Measurements from ENCODE around the gene PRR20B. TPM values are rescaled to one million over a fixed set of nuclear protein-coding genes. Genes with fewer than 3 reads are reported as not detected.
"Not testable (repeated sequence)": the region's sequence is repeated elsewhere in the genome, so short reads cannot be mapped to it uniquely, and the experiment has no call there.

Gene PRR20B
- total RNA-seq, 3 donors from 2014 or later (not counting 1 experiment from before 2014, with no cell fraction given): not detected

GRCh38 chr13:57153761-57154160 lies 6.5 kb downstream of the PRR20B start, which contains the start of gene PRR20C:
TSS of gene PRR20C (plus strand) at chr13:57154061. CDS start at chr13:57154448, 387 bp downstream.
- H3K27me3 Mint-ChIP-seq (ENCODE audit: low read depth in 2 of 2); H3K9me3 ChIP-seq (ENCODE audit: control insufficient read depth, insufficient read depth, low read length); H3K4me3 ChIP-seq (ENCODE audit: low read length); intact Hi-C loops (cut with micrococcal nuclease); H3K27me3 ChIP-seq (ENCODE audit: control insufficient read depth, insufficient read depth, low read length); H3K9me3 Mint-ChIP-seq; H3K36me3 ChIP-seq (ENCODE audit: control insufficient read depth, insufficient read depth, low read length); H3K4me3 Mint-ChIP-seq; ATAC-seq; DNase-seq; H3K4me1 Mint-ChIP-seq; H3K4me1 ChIP-seq (ENCODE audit: control insufficient read depth, insufficient read depth, low read length); H3K27ac ChIP-seq (ENCODE audit: low read length); H3K36me3 Mint-ChIP-seq; H3K27ac Mint-ChIP-seq: not testable (repeated sequence)
- no CpG with 5 or more reads among the region's 22 CpGs for WGBS (ENCODE audit: insufficient coverage)

DNA sequence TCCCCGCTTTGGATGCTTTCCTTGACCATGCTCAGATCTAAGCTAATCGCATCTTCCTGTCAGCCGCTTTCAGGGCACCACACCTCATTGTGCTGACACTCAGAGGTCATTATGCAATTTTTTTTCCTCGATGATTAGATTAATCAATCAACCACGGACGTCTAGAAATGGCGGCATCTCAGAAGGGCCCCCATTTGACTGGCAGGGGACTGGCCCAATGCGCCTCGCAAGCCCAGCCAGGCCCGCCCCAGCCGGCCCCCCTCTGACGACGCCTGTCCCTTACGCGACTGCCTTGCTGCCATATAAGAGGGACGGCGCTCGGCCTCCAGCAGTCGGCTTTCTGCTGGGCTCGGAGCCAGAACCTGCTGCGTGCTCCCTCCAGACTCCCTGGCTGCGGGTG lies 13.0 kb downstream of the PRR20B start, which contains the start of gene PRR20D:
TSS of gene PRR20D (plus strand) at position 301 of the 400 bp plus-strand sequence. CDS start 387 bp downstream, outside the sequence.
- H3K36me3 ChIP-seq (ENCODE audit: control insufficient read depth, insufficient read depth, low read length); H3K36me3 Mint-ChIP-seq; H3K9me3 Mint-ChIP-seq; DNase-seq; H3K4me3 Mint-ChIP-seq; H3K27me3 Mint-ChIP-seq (ENCODE audit: low read depth in 2 of 2); H3K4me1 Mint-ChIP-seq; intact Hi-C loops (cut with micrococcal nuclease); H3K4me1 ChIP-seq (ENCODE audit: control insufficient read depth, insufficient read depth, low read length); H3K27me3 ChIP-seq (ENCODE audit: control insufficient read depth, insufficient read depth, low read length); H3K27ac ChIP-seq (ENCODE audit: low read length); H3K27ac Mint-ChIP-seq; ATAC-seq; H3K9me3 ChIP-seq (ENCODE audit: control insufficient read depth, insufficient read depth, low read length); H3K4me3 ChIP-seq (ENCODE audit: low read length): not testable (repeated sequence)
- WGBS (ENCODE audit: insufficient coverage): no CpG with 5 or more reads among the region's 22 CpGs

GRCh38 chr13:57166897-57167296 lies 19.6 kb downstream of the PRR20B start, which contains the start of gene PRR20E:
TSS of gene PRR20E (plus strand) at chr13:57167197. CDS start at chr13:57167584, 387 bp downstream.
- ATAC-seq; H3K27ac Mint-ChIP-seq; H3K9me3 ChIP-seq (ENCODE audit: control insufficient read depth, insufficient read depth, low read length); H3K36me3 Mint-ChIP-seq; H3K27me3 ChIP-seq (ENCODE audit: control insufficient read depth, insufficient read depth, low read length); H3K4me1 ChIP-seq (ENCODE audit: control insufficient read depth, insufficient read depth, low read length); H3K27me3 Mint-ChIP-seq (ENCODE audit: low read depth in 2 of 2); H3K4me3 ChIP-seq (ENCODE audit: low read length); H3K27ac ChIP-seq (ENCODE audit: low read length); H3K36me3 ChIP-seq (ENCODE audit: control insufficient read depth, insufficient read depth, low read length); H3K4me1 Mint-ChIP-seq; intact Hi-C loops (cut with micrococcal nuclease); H3K4me3 Mint-ChIP-seq; DNase-seq; H3K9me3 Mint-ChIP-seq: not testable (repeated sequence)
- no CpG with 5 or more reads among the region's 22 CpGs for WGBS (ENCODE audit: insufficient coverage)

DNA sequence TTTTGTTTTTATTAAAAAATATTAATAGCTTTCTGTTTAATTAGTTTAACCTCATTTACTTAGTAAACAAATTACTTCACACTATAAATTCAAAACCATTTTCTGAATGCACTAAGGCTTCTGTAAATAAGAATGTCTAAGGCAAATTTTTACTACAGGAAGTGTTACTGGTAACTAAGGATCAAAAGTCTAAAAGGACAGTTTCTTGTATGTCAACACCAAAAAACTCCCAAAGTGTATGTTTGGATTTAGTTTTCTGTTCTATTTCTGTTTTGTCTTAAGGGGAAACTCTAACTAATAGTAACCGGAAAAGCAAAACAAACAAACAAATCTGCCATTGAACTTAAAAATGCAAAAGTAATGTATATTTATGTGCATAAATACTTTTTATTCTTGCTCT lies 44.4 kb downstream of the PRR20B start:
- H3K27me3 ChIP-seq (ENCODE audit: control insufficient read depth, insufficient read depth, low read length): no peaks in the 10 kb centered on the region
- Mint-ChIP-seq H3K9me3 (peaks cover 9 to 12% of the 10 kb centered on the region in 2 donors), H3K27ac (no peak overlapping the region), H3K4me3 (no peak overlapping the region), H3K36me3 (no peaks in the 10 kb centered on the region), H3K27me3 (ENCODE audit: low read depth in 2 of 2) (no peaks in the 10 kb centered on the region), H3K4me1 (no peaks in the 10 kb centered on the region)
- ATAC-seq (no peak), DNase-seq (no peak)
- H3K9me3 ChIP-seq (ENCODE audit: control insufficient read depth, insufficient read depth, low read length): no peaks in the 10 kb centered on the region
- no peak overlapping the region for H3K27ac ChIP-seq (ENCODE audit: low read length)
- H3K4me1 ChIP-seq (ENCODE audit: control insufficient read depth, insufficient read depth, low read length): no peaks in the 10 kb centered on the region
- intact Hi-C loops (cut with micrococcal nuclease): no loop called here
- no peaks in the 10 kb centered on the region for H3K36me3 ChIP-seq (ENCODE audit: control insufficient read depth, insufficient read depth, low read length)
- WGBS (ENCODE audit: insufficient coverage): no CpG with 5 or more reads among the region's 1 CpG
- TF ChIP-seq, protein P1, sequence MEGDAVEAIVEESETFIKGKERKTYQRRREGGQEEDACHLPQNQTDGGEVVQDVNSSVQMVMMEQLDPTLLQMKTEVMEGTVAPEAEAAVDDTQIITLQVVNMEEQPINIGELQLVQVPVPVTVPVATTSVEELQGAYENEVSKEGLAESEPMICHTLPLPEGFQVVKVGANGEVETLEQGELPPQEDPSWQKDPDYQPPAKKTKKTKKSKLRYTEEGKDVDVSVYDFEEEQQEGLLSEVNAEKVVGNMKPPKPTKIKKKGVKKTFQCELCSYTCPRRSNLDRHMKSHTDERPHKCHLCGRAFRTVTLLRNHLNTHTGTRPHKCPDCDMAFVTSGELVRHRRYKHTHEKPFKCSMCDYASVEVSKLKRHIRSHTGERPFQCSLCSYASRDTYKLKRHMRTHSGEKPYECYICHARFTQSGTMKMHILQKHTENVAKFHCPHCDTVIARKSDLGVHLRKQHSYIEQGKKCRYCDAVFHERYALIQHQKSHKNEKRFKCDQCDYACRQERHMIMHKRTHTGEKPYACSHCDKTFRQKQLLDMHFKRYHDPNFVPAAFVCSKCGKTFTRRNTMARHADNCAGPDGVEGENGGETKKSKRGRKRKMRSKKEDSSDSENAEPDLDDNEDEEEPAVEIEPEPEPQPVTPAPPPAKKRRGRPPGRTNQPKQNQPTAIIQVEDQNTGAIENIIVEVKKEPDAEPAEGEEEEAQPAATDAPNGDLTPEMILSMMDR (IDR thresholded peaks at IDR 0.05): no peak
- no peak overlapping the region for H3K4me3 ChIP-seq (ENCODE audit: low read length)

Other genes with a start within 250 kb of the PRR20B start
- gene PRR20A, start 6.6 kb upstream of the PRR20B start, total RNA-seq: not detected
- not detected for gene PRR20C, start 6.6 kb downstream of the PRR20B start, total RNA-seq
- gene PRR20D, start 13.1 kb downstream of the PRR20B start, total RNA-seq: not detected
- not detected for gene PRR20E, start 19.7 kb downstream of the PRR20B start, total RNA-seq